NCI-H1694 treated with DMSO at 0.1 percent for 48 hours (cell line): Measurements from ENCODE around the gene PRKACA.
"Not testable (repeated sequence)": the region's sequence is repeated elsewhere in the genome, so short reads cannot be mapped to it uniquely, and the experiment has no call there.

Experiments
- DNase-seq: peaks from one replicate; lab custom pipeline; 2025; lab: John Stamatoyannopoulos, UW

The PRKACA gene

DNA sequence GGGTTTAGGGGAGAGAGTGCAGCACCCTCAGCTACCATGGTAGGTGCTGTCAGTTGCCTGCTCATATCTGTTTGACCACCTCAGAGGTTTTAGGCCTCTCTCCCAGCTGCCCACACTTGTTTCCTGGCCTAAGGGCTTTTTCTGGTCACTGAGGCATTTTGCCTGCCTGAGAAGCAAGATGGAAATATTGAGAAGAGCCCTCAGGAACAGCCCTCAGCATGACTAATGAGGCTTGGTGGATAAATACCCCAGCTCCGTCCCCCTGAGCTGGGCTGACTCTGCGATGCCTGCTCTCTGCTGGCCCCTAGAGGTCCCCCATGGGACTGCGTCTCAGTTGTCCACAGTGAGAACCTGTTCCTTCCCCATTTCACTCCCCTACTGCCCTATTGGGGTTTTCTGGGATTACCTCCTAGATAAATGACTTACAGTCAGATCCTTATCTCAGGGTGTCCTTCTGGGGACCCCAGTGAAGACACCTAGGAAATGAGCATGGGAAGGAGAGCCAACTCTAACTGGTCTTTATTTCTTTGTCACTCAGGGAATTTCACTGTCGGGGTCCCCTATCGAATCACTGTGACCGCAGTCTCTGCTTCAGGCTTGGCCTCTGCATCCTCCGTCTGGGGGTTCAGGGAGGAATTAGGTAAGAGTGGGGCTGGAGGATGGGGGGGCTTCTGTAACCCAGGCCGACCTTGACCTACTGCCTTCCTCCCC is 69.0 kb downstream of the PRKACA start:
- no peak for DNase-seq

GRCh38 chr19:14047866-14048265 is 69.7 kb downstream of the PRKACA start:
- not testable (repeated sequence) for DNase-seq

GRCh38 chr19:14042659-14043608 is 74.6 kb downstream of the PRKACA start:
- peak; percentile 41 for DNase-seq
